ENCODE results near the gene RRP36.
A peak's percentile ranks its signal among the peaks of the same experiment; 100 is the strongest.
"Not testable (repeated sequence)": the region's sequence is repeated elsewhere in the genome, so short reads cannot be mapped to it uniquely, and the experiment has no call there.

Gene RRP36

GRCh38 chr6:43037706-43038105 is 16.3 kb downstream of the RRP36 start:
- DNase-seq (ENCODE audit: low read depth, low spot score), result no peak

- DNase-seq (ENCODE audit: low read depth, low spot score), result no peak
These were observed 17.3 kb downstream of the RRP36 start for GRCh38 chr6:43038727-43039126.

GRCh38 chr6:43040542-43041257 is 19.3 kb downstream of the RRP36 start:
- no peak for DNase-seq (ENCODE audit: low read depth, low spot score)

- DNase-seq (ENCODE audit: low read depth, low spot score), result not testable (repeated sequence)
These were observed 20.1 kb downstream of the RRP36 start for GRCh38 chr6:43041475-43041874.

- DNase-seq (ENCODE audit: low read depth, low spot score), result no peak
These were observed 21.9 kb downstream of the RRP36 start for GRCh38 chr6:43043310-43043709.

- no peak for DNase-seq (ENCODE audit: low read depth, low spot score)
These were observed 24.0 kb downstream of the RRP36 start for GRCh38 chr6:43045371-43045930.

GRCh38 chr6:43047998-43048397 is 26.6 kb downstream of the RRP36 start:
- no peak for DNase-seq (ENCODE audit: low read depth, low spot score)

GRCh38 chr6:43050981-43051380 is 29.6 kb downstream of the RRP36 start:
- DNase-seq (ENCODE audit: low read depth, low spot score), result no peak

- no peak for DNase-seq (ENCODE audit: low read depth, low spot score)
These were observed 30.9 kb downstream of the RRP36 start for GRCh38 chr6:43052225-43052841.

GRCh38 chr6:43052842-43053544 is 31.6 kb downstream of the RRP36 start:
- DNase-seq (ENCODE audit: low read depth, low spot score), result no peak

- DNase-seq (ENCODE audit: low read depth, low spot score), result peak; percentile 77
These were observed 32.3 kb downstream of the RRP36 start, which contains the start of gene CUL7 for GRCh38 chr6:43053545-43054205. Gene CUL7, minus strand, starts transcription at chr6:43053851. Its CDS starts 1,063 bp downstream, at chr6:43052788.

GRCh38 chr6:43054206-43054943 is 33.0 kb downstream of the RRP36 start:
- no peak for DNase-seq (ENCODE audit: low read depth, low spot score)

GRCh38 chr6:43055966-43056365 is 34.5 kb downstream of the RRP36 start:
- no peak for DNase-seq (ENCODE audit: low read depth, low spot score)

- DNase-seq (ENCODE audit: low read depth, low spot score), result no peak
These were observed 37.1 kb downstream of the RRP36 start for GRCh38 chr6:43058531-43058930.

- peak; percentile 95 for DNase-seq (ENCODE audit: low read depth, low spot score)
These were observed 38.0 kb downstream of the RRP36 start, which contains the start of the genes KLC4 and MRPL2 for GRCh38 chr6:43059168-43060033. Gene KLC4, plus strand, starts transcription at chr6:43059631. Its CDS starts 1,705 bp downstream, at chr6:43061336. Gene MRPL2, minus strand, starts transcription at chr6:43059434. Its CDS starts 53 bp downstream, at chr6:43059381.

- no peak for DNase-seq (ENCODE audit: low read depth, low spot score)
These were observed 38.8 kb downstream of the RRP36 start for GRCh38 chr6:43060034-43060754.

- DNase-seq (ENCODE audit: low read depth, low spot score), result no peak
These were observed 39.6 kb downstream of the RRP36 start for GRCh38 chr6:43060755-43061633.

GRCh38 chr6:43061861-43062260 is 40.4 kb downstream of the RRP36 start:
- DNase-seq (ENCODE audit: low read depth, low spot score), result no peak
